ENCODE data around the gene GALNT10. TPM values are rescaled to one million over a fixed set of nuclear protein-coding genes. Genes with fewer than 3 reads are reported as not detected.
A peak's percentile ranks its signal among the peaks of the same experiment; 100 is the strongest.

GALNT10 gene
- total and polyA plus RNA-seq, 2 of the 8 experiments (the other 6 are each of a cell fraction or from before 2014, with no cell fraction given), result 4.6 to 15.5 TPM

- Histone ChIP-seq H3K9me3 (ENCODE audit: insufficient read depth in 2 of 2, low read depth in 1 of 2, low read length in 1 of 2) (no peaks in the 10 kb centered on the region), H3K18ac (ENCODE audit: extremely low read depth, low read length) (no peak overlapping the region), H3K4me1 (replicated peaks in 1 of 4; ENCODE audit: control insufficient read depth in 3 of 4, insufficient read depth in 4 of 4, low read length in 3 of 4) (no peaks in the 10 kb centered on the region), H3K79me1 (ENCODE audit: low read depth, low read length) (no peaks in the 10 kb centered on the region), H2AFZ (ENCODE audit: low read length) (no peak overlapping the region), H2BK20ac (ENCODE audit: low read length) (no peak overlapping the region), H3K56ac (replicated peaks; ENCODE audit: insufficient read length, low read depth, low read length) (no peak overlapping the region), H3K36me3 (ENCODE audit: control insufficient read depth in 2 of 4, insufficient read depth in 4 of 4, low read length in 3 of 4) (peaks cover 0 to 4% (median 1%) of the 10 kb centered on the region in 4 experiments; a peak in 3 of 8 replicates), H2BK15ac (ENCODE audit: low read length) (no peak overlapping the region), H4K91ac (replicated peaks; ENCODE audit: insufficient read length, low read length) (no peak overlapping the region), H3K23me2 (ENCODE audit: low read depth, low read length) (no peaks in the 10 kb centered on the region), H3K9ac (replicated peaks in 1 of 4; ENCODE audit: extremely low read depth in 1 of 4, low read depth in 3 of 4, low read length in 3 of 4) (no peak overlapping the region), H3K4me2 (ENCODE audit: insufficient read depth in 1 of 2, low read depth in 2 of 2, low read length in 2 of 2) (no peak overlapping the region), H3K4me3 (ENCODE audit: extremely low read depth in 1 of 4, insufficient read depth in 2 of 4, low read depth in 3 of 4, low read length in 4 of 4) (no peak overlapping the region), H3K14ac (ENCODE audit: insufficient read length) (no peak overlapping the region), H2AK5ac (ENCODE audit: low read depth, low read length) (no peak overlapping the region), H3K27me3 (replicated peaks in 1 of 4; ENCODE audit: control insufficient read depth in 3 of 4, extremely low read depth in 1 of 4, insufficient read depth in 3 of 4, low read length in 3 of 4) (no peaks in the 10 kb centered on the region), H4K8ac (ENCODE audit: extremely low read depth, insufficient read depth, low read length) (0 out of 2 replicates have a peak overlapping the region, but pooled peaks have one; percentile 35), H3K79me2 (ENCODE audit: control insufficient read depth in 1 of 2, insufficient read depth in 2 of 2, low read length in 2 of 2) (no peaks in the 10 kb centered on the region), H3K27ac (ENCODE audit: low read depth, low read length) (no peak overlapping the region), H2BK120ac (replicated peaks; ENCODE audit: low read depth, low read length) (no peak overlapping the region), H4K5ac (ENCODE audit: insufficient read length, low read depth, low read length) (no peak overlapping the region), H3K23ac (ENCODE audit: insufficient read length) (no peak overlapping the region), H3K4ac (replicated peaks; ENCODE audit: insufficient read length, low read depth, low read length) (no peak overlapping the region), H4K20me1 (replicated peaks in 1 of 2; ENCODE audit: control insufficient read depth in 1 of 2, insufficient read depth in 2 of 2, low read length in 2 of 2) (no peaks in the 10 kb centered on the region), H2BK5ac (ENCODE audit: low read depth, low read length) (no peak overlapping the region), H2BK12ac (ENCODE audit: low read depth, low read length) (no peak overlapping the region)
- WGBS, 2 experiments (ENCODE audit: extremely low coverage in 1 of 2, insufficient coverage in 1 of 2, insufficient read length in 1 of 2, insufficient replicate concordance in 2 of 2, low coverage in 1 of 2, low lambda C conversion rate in 2 of 2, missing lambda C conversion rate in 1 of 2), result 95% methylated on average over 4 of the region's 4 CpGs; no CpG with 5 or more reads in 1 of the 2 experiments
- FAIRE-seq (no peak), DNase-seq (ENCODE audit: low read depth in 1 of 2, low spot score in 2 of 2) (no peak)
- TF ChIP-seq E2F6 (IDR thresholded peaks at IDR 0.05) (no peak), JUND (IDR thresholded peaks at IDR 0.05; ENCODE audit: low read length) (no peak), TAF1 (IDR thresholded peaks at IDR 0.05; ENCODE audit: low read depth, low read length) (no peak), CHD2 (IDR thresholded peaks at IDR 0.05; ENCODE audit: low read length) (no peak)
- POLR2A ChIA-PET (ENCODE audit: partially characterized antibody), result interaction anchor here (0.7 kb wide), 1 partner anchor 358 kb away, joined by 4 read pairs; no protein-coding TSS in a partner anchor
- CTCF ChIA-PET (ENCODE audit: partially characterized antibody), result interaction anchor here (0.6 to 2.4 kb wide), 7 partner anchors 9 to 233 kb away, joined by 3 to 16 read pairs (median 3); no protein-coding TSS in a partner anchor
Measured at GRCh38 chr5:154430466-154430865, 239.9 kb downstream of the GALNT10 start.
